Measurements from ENCODE around the gene C1R. TPM values are rescaled to one million over a fixed set of nuclear protein-coding genes. Genes with fewer than 3 reads are reported as not detected.

Gene C1R
- total RNA-seq, 1 donor, result 528 TPM

DNA sequence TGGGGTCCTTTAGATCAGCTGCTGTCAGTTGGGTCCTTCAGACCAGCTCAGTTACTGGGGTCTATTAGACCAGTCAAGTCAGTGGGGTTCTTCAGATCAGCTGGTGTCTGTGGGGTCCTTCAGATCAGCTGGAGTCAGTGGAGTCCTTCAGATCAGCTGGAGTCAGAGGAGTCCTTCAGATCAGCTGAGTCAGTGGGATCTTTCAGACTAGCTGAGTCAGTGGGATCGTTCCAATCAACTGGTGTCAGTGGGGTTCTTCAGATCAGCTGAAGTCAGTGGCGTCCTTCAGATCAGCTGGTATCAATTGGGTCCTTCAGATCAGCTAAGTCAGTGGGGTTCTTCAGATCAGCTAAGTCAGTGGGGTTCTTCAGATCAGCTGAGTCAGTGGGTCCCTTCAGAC lies 59.3 kb downstream of the C1R start:
- DNase-seq (ENCODE audit: low read depth), result no peak
- TF ChIP-seq, protein P1, sequence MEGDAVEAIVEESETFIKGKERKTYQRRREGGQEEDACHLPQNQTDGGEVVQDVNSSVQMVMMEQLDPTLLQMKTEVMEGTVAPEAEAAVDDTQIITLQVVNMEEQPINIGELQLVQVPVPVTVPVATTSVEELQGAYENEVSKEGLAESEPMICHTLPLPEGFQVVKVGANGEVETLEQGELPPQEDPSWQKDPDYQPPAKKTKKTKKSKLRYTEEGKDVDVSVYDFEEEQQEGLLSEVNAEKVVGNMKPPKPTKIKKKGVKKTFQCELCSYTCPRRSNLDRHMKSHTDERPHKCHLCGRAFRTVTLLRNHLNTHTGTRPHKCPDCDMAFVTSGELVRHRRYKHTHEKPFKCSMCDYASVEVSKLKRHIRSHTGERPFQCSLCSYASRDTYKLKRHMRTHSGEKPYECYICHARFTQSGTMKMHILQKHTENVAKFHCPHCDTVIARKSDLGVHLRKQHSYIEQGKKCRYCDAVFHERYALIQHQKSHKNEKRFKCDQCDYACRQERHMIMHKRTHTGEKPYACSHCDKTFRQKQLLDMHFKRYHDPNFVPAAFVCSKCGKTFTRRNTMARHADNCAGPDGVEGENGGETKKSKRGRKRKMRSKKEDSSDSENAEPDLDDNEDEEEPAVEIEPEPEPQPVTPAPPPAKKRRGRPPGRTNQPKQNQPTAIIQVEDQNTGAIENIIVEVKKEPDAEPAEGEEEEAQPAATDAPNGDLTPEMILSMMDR (IDR thresholded peaks at IDR 0.05; ENCODE audit: insufficient read depth, low read length), result no peak
- no peak overlapping the region for H3K4me3 ChIP-seq (ENCODE audit: low read depth, low read length)

DNA sequence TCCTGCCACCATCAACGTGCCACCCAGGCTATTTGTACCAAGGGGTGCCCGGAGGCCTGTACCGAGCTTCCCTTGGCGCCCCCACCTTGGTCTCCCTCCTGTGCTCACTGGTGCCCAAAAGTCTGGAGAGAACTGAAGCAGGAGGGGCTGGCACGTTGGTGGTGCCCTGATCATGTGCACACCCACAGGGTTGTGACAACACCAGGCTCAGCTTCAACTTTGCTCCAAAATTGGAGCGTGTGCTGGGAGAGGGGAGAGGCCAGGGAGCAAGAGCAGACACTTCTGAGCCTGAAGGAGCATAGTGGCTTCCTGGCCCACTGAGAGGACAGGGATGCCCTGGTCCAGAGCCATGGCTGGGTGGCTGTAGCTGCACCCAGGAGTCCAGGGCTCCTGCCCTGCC lies 60.9 kb downstream of the C1R start:
- DNase-seq (ENCODE audit: low read depth), result no peak
- TF ChIP-seq, protein P1 (IDR thresholded peaks at IDR 0.05; ENCODE audit: insufficient read depth, low read length), result no peak
- H3K4me3 ChIP-seq (ENCODE audit: low read depth, low read length), result no peak overlapping the region

Small RNAs within 50 kb of the gene (small RNA-seq; reads per million reads assigned to genes)
- gene AC006512.1, result not detected
- not detected for gene RNU6-485P

Other genes starting within 250 kb of the C1R start
- 23.5 TPM in 1 of 2 replicates, not detected in the other for gene CDCA3, start 241.2 kb downstream of the C1R start, total RNA-seq (ENCODE audit: low replicate concordance)
- gene USP5, start 240.3 kb downstream of the C1R start, total RNA-seq (ENCODE audit: low replicate concordance), result 84.0 and 140 TPM in 2 replicates
- gene TPI1, start 224.9 kb downstream of the C1R start, total RNA-seq (ENCODE audit: low replicate concordance), result 183 and 680 TPM in 2 replicates
- 3.3 and 8.0 TPM in 2 replicates for gene SPSB2, start 219.1 kb downstream of the C1R start, total RNA-seq (ENCODE audit: low replicate concordance)
- 7.0 and 62.6 TPM in 2 replicates for gene LRRC23, start 187.6 kb downstream of the C1R start, total RNA-seq (ENCODE audit: low replicate concordance)
- gene ENO2, start 177.9 kb downstream of the C1R start, total RNA-seq (ENCODE audit: low replicate concordance), result 8.7 and 12.7 TPM in 2 replicates
- 13.6 and 13.8 TPM in 2 replicates for gene ATN1, start 164.5 kb downstream of the C1R start, total RNA-seq (ENCODE audit: low replicate concordance)
- not detected in 2 replicates for gene RNU7-1, start 148.6 kb downstream of the C1R start, total RNA-seq (ENCODE audit: low replicate concordance)
- 100 and 156 TPM in 2 replicates for gene C12orf57, start 148.4 kb downstream of the C1R start, total RNA-seq (ENCODE audit: low replicate concordance)
- not detected in 2 replicates for gene PTPN6, start 141.1 kb downstream of the C1R start, total RNA-seq (ENCODE audit: low replicate concordance)
- 71.5 and 181 TPM in 2 replicates for gene PHB2, start 121.8 kb downstream of the C1R start, total RNA-seq (ENCODE audit: low replicate concordance)
- 26.0 and 26.8 TPM in 2 replicates for gene EMG1, start 121.5 kb downstream of the C1R start, total RNA-seq (ENCODE audit: low replicate concordance)
- gene LPCAT3, start 74.0 kb downstream of the C1R start, total RNA-seq (ENCODE audit: low replicate concordance), result 5.7 and 10.6 TPM in 2 replicates
- gene C1S, start 31.7 kb downstream of the C1R start, total RNA-seq (ENCODE audit: low replicate concordance), result 516 and 790 TPM in 2 replicates
- 39.2 and 50.6 TPM in 2 replicates for gene C1RL, start 16.8 kb upstream of the C1R start, total RNA-seq (ENCODE audit: low replicate concordance)
- not detected in 2 replicates for gene RBP5, start 36.4 kb upstream of the C1R start, total RNA-seq (ENCODE audit: low replicate concordance)
- 10.9 and 13.6 TPM in 2 replicates for gene CLSTN3, start 37.9 kb upstream of the C1R start, total RNA-seq (ENCODE audit: low replicate concordance)
- gene PEX5, start 97.2 kb upstream of the C1R start, total RNA-seq (ENCODE audit: low replicate concordance), result 24.3 and 126 TPM in 2 replicates
- not detected in 2 replicates for gene ACSM4, start 211.6 kb upstream of the C1R start, total RNA-seq (ENCODE audit: low replicate concordance)